H9 (cell line): ENCODE measurements around the gene SSTR3. TPM values are rescaled to one million over a fixed set of nuclear protein-coding genes. Genes with fewer than 3 reads are reported as not detected.
A peak's percentile ranks its signal among the peaks of the same experiment; 100 is the strongest.
"Not testable (repeated sequence)": the region's sequence is repeated elsewhere in the genome, so short reads cannot be mapped to it uniquely, and the experiment has no call there.

Experiments
- DNase-seq: peaks from one replicate; pipeline ENCODE4 v3.0.0-alpha.2; 2017
- H2AFZ ChIP-seq: one replicate; pipeline ENCODE4 v1.6.1; 2013; ENCODE audit warnings: mild to moderate bottlenecking, low read length, control low read depth, moderate library complexity
- H2AK5ac ChIP-seq: 2 replicates; pipeline ENCODE4 v1.6.1; 2013; ENCODE audit warnings: low read length, control low read depth, mixed read lengths; ENCODE audit not compliant: insufficient read length
- H2BK120ac ChIP-seq: one replicate; pipeline ENCODE4 v1.6.1; 2013; ENCODE audit warnings: low read depth, mild to moderate bottlenecking, low read length, control low read depth, inconsistent platforms; ENCODE audit not compliant: poor library complexity, severe bottlenecking
- H2BK12ac ChIP-seq: 2 replicates; pipeline ENCODE4 v1.6.1; 2013; ENCODE audit warnings: low read length, control low read depth, mixed read lengths, low read depth; ENCODE audit not compliant: insufficient read length
- H2BK15ac ChIP-seq: 2 replicates; pipeline ENCODE4 v1.6.1; 2013; ENCODE audit warnings: low read depth, low read length, control low read depth
- H2BK20ac ChIP-seq: one replicate; pipeline ENCODE4 v1.6.1; 2013; ENCODE audit warnings: low read depth, mild to moderate bottlenecking, low read length, control low read depth, inconsistent platforms; ENCODE audit not compliant: poor library complexity, severe bottlenecking
- H2BK5ac ChIP-seq: 2 replicates; pipeline ENCODE4 v1.6.1; 2013; ENCODE audit warnings: low read length, control low read depth, mixed read lengths; ENCODE audit not compliant: insufficient read length
- H3K14ac ChIP-seq: 2 replicates; pipeline ENCODE4 v1.6.1; 2013; ENCODE audit warnings: low read length, control low read depth; ENCODE audit not compliant: insufficient read depth
- H3K18ac ChIP-seq: 2 replicates; pipeline ENCODE4 v1.6.1; 2013; ENCODE audit warnings: low read depth, mild to moderate bottlenecking, mixed read lengths, low read length, control low read depth; ENCODE audit not compliant: insufficient read length
- H3K23ac ChIP-seq: 2 replicates; pipeline ENCODE4 v1.6.1; 2013; ENCODE audit warnings: low read length, control low read depth, mixed read lengths, low read depth; ENCODE audit not compliant: insufficient read length
- H3K23me2 ChIP-seq: 2 replicates; pipeline ENCODE4 v1.6.1; 2013; ENCODE audit warnings: low read depth, mild to moderate bottlenecking, mixed read lengths, low read length, control low read depth; ENCODE audit not compliant: insufficient read length, poor library complexity, severe bottlenecking
- H3K27ac ChIP-seq: 2 replicates; pipeline ENCODE4 v1.5.1; 2013; ENCODE audit warnings: low read length, control low read depth, mixed read lengths, low read depth; ENCODE audit not compliant: insufficient read length
- H3K27me3 ChIP-seq: 2 replicates; pipeline ENCODE4 v1.6.1; 2013; ENCODE audit warnings: low read length, control low read depth, inconsistent platforms; ENCODE audit not compliant: insufficient read depth
- H3K4ac ChIP-seq: 2 replicates; pipeline ENCODE4 v1.6.1; 2013; ENCODE audit warnings: low read depth, mild to moderate bottlenecking, control low read depth, inconsistent platforms, low read length, moderate library complexity
- H3K4me1 ChIP-seq: 2 replicates; pipeline ENCODE4 v1.6.1; 2013; ENCODE audit warnings: low read length, control low read depth, inconsistent platforms; ENCODE audit not compliant: insufficient read depth
- H3K4me2 ChIP-seq: 2 replicates; pipeline ENCODE4 v1.6.1; 2013; ENCODE audit warnings: low read length, control low read depth, mixed read lengths; ENCODE audit not compliant: insufficient read length, insufficient read depth
- H3K56ac ChIP-seq: 2 replicates; pipeline ENCODE4 v1.6.1; 2013; ENCODE audit warnings: low read depth, mild to moderate bottlenecking, mixed read lengths, low read length, control low read depth; ENCODE audit not compliant: insufficient read length
- H3K79me1 ChIP-seq: 2 replicates; pipeline ENCODE4 v1.6.1; 2013; ENCODE audit warnings: low read depth, mild to moderate bottlenecking, moderate library complexity, low read length, control low read depth, inconsistent platforms; ENCODE audit not compliant: insufficient read depth, poor library complexity, severe bottlenecking
- H3K79me2 ChIP-seq: 2 replicates; pipeline ENCODE4 v1.6.1; 2013; ENCODE audit warnings: low read length, control low read depth, inconsistent platforms; ENCODE audit not compliant: insufficient read depth
- H3K9ac ChIP-seq: 2 replicates; pipeline ENCODE4 v1.6.1; 2013; ENCODE audit warnings: low read length, control low read depth, mixed read lengths; ENCODE audit not compliant: insufficient read length; ENCODE audit errors: extremely low read depth
- H3K9me3 ChIP-seq: one replicate; pipeline ENCODE4 v1.6.1; 2013; ENCODE audit warnings: low read depth, low read length, inconsistent platforms; ENCODE audit not compliant: control insufficient read depth
- H3T11ph ChIP-seq: one replicate; pipeline ENCODE4 v1.6.1; 2013; ENCODE audit warnings: mild to moderate bottlenecking, low read length, control low read depth, inconsistent platforms
- H4K20me1 ChIP-seq: one replicate; pipeline ENCODE4 v1.6.1; 2013; ENCODE audit not compliant: control insufficient read depth, insufficient read length, insufficient read depth
- H4K5ac ChIP-seq: 2 replicates; pipeline ENCODE4 v1.6.1; 2013; ENCODE audit warnings: low read depth, mild to moderate bottlenecking, mixed read lengths, low read length, control low read depth; ENCODE audit not compliant: insufficient read length
- H4K8ac ChIP-seq: replicated peaks from 2 replicates; pipeline ENCODE4 v1.6.1; 2013; ENCODE audit warnings: low read length, control low read depth, mixed read lengths, low read depth; ENCODE audit not compliant: insufficient read length
- H4K91ac ChIP-seq: 2 replicates; pipeline ENCODE4 v1.6.1; 2013; ENCODE audit warnings: low read depth, mild to moderate bottlenecking, moderate library complexity, mixed read lengths, low read length, control low read depth; ENCODE audit not compliant: insufficient read length
- H3K27ac Mint-ChIP-seq, 3 experiments: 2 replicates in 2 of 3; 3 replicates in 1 of 3; pipeline ENCODE4 v1.8.0; 2020 to 2021; ENCODE audit warnings: mixed read lengths in 3 of 3, mild to moderate bottlenecking in 1 of 3, moderate library complexity in 1 of 3
- H3K27me3 Mint-ChIP-seq: 2 replicates; pipeline ENCODE4 v1.8.0; 2021; ENCODE audit warnings: low read depth, mild to moderate bottlenecking, moderate library complexity, mixed read lengths
- H3K36me3 Mint-ChIP-seq, 3 experiments: 2 replicates in 2 of 3; 3 replicates in 1 of 3; pipeline ENCODE4 v1.8.0; 2020 to 2021; ENCODE audit warnings: low read depth in 3 of 3, mixed read lengths in 3 of 3; ENCODE audit not compliant: insufficient read depth in 1 of 3
- H3K4me1 Mint-ChIP-seq, 2 experiments: 2 replicates each; pipeline ENCODE4 v1.8.0; 2020; ENCODE audit warnings: mixed read lengths in 2 of 2
- H3K4me3 Mint-ChIP-seq, 2 experiments: 2 replicates in 1 of 2; 3 replicates in 1 of 2; pipeline ENCODE4 v1.8.0; 2020 to 2021; ENCODE audit warnings: mild to moderate bottlenecking in 2 of 2, mixed read lengths in 2 of 2, moderate library complexity in 1 of 2
- H3K9me3 Mint-ChIP-seq, 2 experiments: 2 replicates in 1 of 2; 3 replicates in 1 of 2; pipeline ENCODE4 v1.8.0; 2020; ENCODE audit warnings: mild to moderate bottlenecking in 2 of 2, mixed read lengths in 2 of 2, moderate library complexity in 1 of 2
- CTCF ChIP-seq: fragments of 200-600 bp; sonication (generic); conservative IDR thresholded peaks from 3 replicates; pipeline ENCODE4 v1.8.0; 2021; ENCODE audit warnings: antibody characterized with exemption, mild to moderate bottlenecking
- WGBS: extraction: QIAGEN DNeasy Blood & Tissue Kit; methylation state at CpG from one replicate; pipeline ENCODE4 v1.1.7; 2013; ENCODE audit warnings: missing lambda C conversion rate, low lambda C conversion rate, mixed read lengths; ENCODE audit not compliant: insufficient read length; ENCODE audit errors: extremely low coverage; 5-methylcytosine and 5-hydroxymethylcytosine counted together
- total RNA-seq: library from RNA; stranded (reverse); gene quantifications from 2 replicates; pipeline ENCODE4 v1.2.1, GENCODE V29; 2021

Gene SSTR3
- total RNA-seq, 1 experiment from 2014 or later: 0.68 TPM

GRCh38 chr22:37233751-37234631, 21.7 kb upstream of the SSTR3 start:
- no peak overlapping the region for H3K23ac ChIP-seq
- Mint-ChIP-seq H3K4me1 (peaks cover 10 to 27% of the 10 kb centered on the region in 2 experiments), H3K36me3 (no peaks in the 10 kb centered on the region), H3K27ac (peak overlapping the region in 2 of 3 experiments; percentile 80 to 88; a peak in 3 of 7 replicates), H3K27me3 (peaks cover 13% of the 10 kb centered on the region), H3K9me3 (no peaks in the 10 kb centered on the region; a peak in 1 of 5 replicates), H3K4me3 (no peak overlapping the region)
- H3K9me3 ChIP-seq: no peaks in the 10 kb centered on the region
- H3K27me3 ChIP-seq: no peaks in the 10 kb centered on the region
- H3K4me1 ChIP-seq: no peaks in the 10 kb centered on the region
- no CpG with 5 or more reads among the region's 27 CpGs for WGBS
- no peaks in the 10 kb centered on the region for H4K20me1 ChIP-seq
- H3T11ph ChIP-seq: no peak overlapping the region
- H3K14ac ChIP-seq: no peak overlapping the region
- H3K9ac ChIP-seq: no peak overlapping the region
- no peak overlapping the region for H3K27ac ChIP-seq
- H3K4me2 ChIP-seq: no peak overlapping the region
- H3K18ac ChIP-seq: no peak overlapping the region
- TF ChIP-seq CTCF: no peak
- no peak overlapping the region for H2BK12ac ChIP-seq
- no peak overlapping the region for H2BK15ac ChIP-seq
- H3K56ac ChIP-seq: no peak overlapping the region
- no peak overlapping the region for H2AK5ac ChIP-seq
- no peak overlapping the region for H4K8ac ChIP-seq
- H3K79me1 ChIP-seq: no peaks in the 10 kb centered on the region
- H3K4ac ChIP-seq: no peak overlapping the region
- no peak overlapping the region for H2BK120ac ChIP-seq
- H3K79me2 ChIP-seq: no peaks in the 10 kb centered on the region
- H2BK20ac ChIP-seq: no peak overlapping the region
- H4K91ac ChIP-seq: no peak overlapping the region
- no peak overlapping the region for H4K5ac ChIP-seq
- no peaks in the 10 kb centered on the region for H3K23me2 ChIP-seq
- no peak overlapping the region for H2BK5ac ChIP-seq
- H2AFZ ChIP-seq: no peak overlapping the region
- DNase-seq: no peak

GRCh38 chr22:37233371-37233750, 21.1 kb upstream of the SSTR3 start:
- not testable (repeated sequence) for H3K23ac ChIP-seq, H2AFZ ChIP-seq, H4K8ac ChIP-seq, H2BK15ac ChIP-seq, H3K27ac Mint-ChIP-seq, H3K9ac ChIP-seq, H4K91ac ChIP-seq, H3K9me3 ChIP-seq, H2BK20ac ChIP-seq, H3K4me1 ChIP-seq, H2BK120ac ChIP-seq, H3K23me2 ChIP-seq, H4K20me1 ChIP-seq, H3K27ac ChIP-seq, H3T11ph ChIP-seq, H3K56ac ChIP-seq, H2BK12ac ChIP-seq, H3K36me3 Mint-ChIP-seq, H3K27me3 ChIP-seq, H3K79me1 ChIP-seq, H3K14ac ChIP-seq, H4K5ac ChIP-seq, H2AK5ac ChIP-seq, H3K4ac ChIP-seq, H3K18ac ChIP-seq, H3K79me2 ChIP-seq, H2BK5ac ChIP-seq, H3K4me2 ChIP-seq, H3K9me3 Mint-ChIP-seq, H3K4me3 Mint-ChIP-seq, DNase-seq
- Mint-ChIP-seq H3K4me1 (peaks cover 8 to 23% of the 10 kb centered on the region in 2 experiments), H3K27me3 (peaks cover 12% of the 10 kb centered on the region)
- no CpG with 5 or more reads among the region's 12 CpGs for WGBS
